CD4-positive, alpha-beta T cell treated with Interleukin-2 at 100 ng/mL for 4 hours (primary cell): Measurements from ENCODE around the gene TTC28.

Experiments used
- DNase-seq: peaks from one replicate; pipeline ENCODE4 v3.0.0-alpha.2; 2020; ENCODE audit warnings: low spot score

The TTC28 gene

DNA sequence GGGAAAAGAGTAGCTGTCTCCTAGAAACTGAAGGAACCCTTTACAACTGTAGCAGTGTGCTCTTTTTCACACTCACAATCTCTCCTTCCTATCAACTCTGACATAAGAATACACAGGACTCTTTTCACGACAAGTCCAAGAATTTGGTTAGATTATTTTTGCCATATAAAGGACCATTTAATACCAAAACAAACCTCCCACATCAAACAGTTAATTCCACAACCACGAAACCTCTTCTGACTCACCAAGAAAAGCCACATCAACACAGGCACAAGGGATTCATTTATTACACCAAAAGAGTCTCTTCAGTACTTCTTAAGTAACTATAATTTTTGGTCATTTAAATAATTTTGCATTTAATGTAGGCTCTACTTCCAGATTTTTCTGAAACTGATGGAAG is 538.0 kb downstream of the TTC28 start:
- DNase-seq, result no peak

GRCh38 chr22:28139961-28140360 is 539.7 kb downstream of the TTC28 start:
- no peak for DNase-seq

- no peak for DNase-seq
These were observed 540.1 kb downstream of the TTC28 start for GRCh38 chr22:28139516-28139915.

DNA sequence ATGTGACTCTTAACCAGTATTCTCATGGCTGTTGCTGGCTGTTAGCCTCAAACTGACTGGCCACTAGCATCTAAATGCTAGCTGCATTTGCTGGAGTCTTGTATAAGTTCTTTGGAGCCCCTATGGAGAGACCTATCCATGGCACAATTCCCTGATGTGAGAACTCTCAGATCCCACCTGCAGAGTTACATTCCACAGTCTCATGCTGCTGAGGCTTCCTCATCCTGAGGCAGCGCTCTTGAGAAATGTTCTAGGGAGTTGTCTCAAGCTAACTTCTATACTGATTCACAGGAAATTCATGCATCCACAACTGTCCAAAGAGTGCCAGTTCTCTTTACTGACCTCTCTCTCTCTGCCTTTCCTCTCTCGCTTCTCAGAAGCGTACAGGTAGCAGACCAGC is 542.6 kb downstream of the TTC28 start:
- no peak for DNase-seq

- DNase-seq, result no peak
These were observed 547.2 kb downstream of the TTC28 start for GRCh38 chr22:28132466-28132865.

- no peak for DNase-seq
These were observed 550.2 kb downstream of the TTC28 start for GRCh38 chr22:28129319-28129962.

- DNase-seq, result no peak
These were observed 550.8 kb downstream of the TTC28 start for GRCh38 chr22:28128827-28129226.

DNA sequence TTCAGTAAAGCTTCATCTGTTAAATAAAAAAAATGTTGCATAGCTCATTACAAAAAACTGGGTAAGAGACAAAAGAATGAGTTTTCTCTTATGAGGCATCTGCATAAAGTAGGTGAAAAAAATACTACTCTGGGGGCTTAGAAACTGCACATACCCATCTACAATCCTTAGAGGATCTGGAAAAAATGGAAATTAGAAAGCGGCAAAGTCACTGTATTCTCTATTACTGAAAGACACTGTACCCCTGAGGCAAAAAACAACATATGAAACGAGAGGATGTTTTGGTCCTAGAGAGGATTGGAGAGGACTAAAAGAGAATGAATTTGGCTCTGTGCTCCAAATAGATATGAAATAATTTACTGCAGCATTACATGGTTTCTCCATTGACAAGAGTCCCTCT is 553.8 kb downstream of the TTC28 start:
- no peak for DNase-seq

- DNase-seq, result no peak
These were observed 555.5 kb downstream of the TTC28 start for GRCh38 chr22:28123989-28124766.

DNA sequence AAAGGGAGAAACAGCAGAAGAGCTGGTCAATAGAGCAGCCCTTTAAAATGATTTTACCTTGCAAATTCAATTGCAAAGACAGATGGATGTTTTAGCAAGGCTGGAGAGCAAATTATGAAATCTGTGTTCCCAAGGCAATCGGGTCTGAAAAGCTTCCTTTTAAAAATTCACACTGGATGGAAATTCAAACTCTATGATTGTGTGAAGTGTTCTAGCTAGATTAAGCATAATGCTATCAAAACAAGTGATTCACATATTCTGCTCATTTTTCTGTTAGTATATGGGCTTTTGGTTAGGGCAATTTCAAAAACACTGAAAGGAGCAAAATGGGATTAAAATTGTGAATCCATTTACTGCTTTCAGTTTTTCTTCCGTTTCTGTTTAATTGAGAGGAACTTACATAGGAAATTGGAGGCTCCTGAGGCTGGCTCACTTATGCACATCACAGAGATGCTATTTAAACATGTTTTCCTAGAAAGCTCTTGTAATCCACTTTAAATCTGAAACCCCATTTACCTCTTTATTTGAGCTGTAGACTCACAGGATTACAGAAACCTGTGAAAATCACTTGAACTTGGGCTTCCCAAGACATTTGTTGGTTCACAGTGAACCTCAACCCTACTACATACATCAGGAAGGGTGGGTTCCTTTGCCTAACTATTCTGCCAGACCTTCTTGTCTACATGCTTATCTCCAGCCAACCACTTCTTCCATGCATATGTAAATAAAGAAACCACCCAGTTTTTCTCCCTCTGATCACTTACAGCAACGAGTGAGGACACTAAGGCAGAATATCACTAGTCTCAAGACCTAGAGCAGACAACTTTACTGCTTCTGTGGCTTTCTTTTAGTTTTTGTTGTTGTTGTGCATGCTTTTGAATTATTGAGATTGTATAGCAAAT is 558.7 kb downstream of the TTC28 start:
- no peak for DNase-seq

DNA sequence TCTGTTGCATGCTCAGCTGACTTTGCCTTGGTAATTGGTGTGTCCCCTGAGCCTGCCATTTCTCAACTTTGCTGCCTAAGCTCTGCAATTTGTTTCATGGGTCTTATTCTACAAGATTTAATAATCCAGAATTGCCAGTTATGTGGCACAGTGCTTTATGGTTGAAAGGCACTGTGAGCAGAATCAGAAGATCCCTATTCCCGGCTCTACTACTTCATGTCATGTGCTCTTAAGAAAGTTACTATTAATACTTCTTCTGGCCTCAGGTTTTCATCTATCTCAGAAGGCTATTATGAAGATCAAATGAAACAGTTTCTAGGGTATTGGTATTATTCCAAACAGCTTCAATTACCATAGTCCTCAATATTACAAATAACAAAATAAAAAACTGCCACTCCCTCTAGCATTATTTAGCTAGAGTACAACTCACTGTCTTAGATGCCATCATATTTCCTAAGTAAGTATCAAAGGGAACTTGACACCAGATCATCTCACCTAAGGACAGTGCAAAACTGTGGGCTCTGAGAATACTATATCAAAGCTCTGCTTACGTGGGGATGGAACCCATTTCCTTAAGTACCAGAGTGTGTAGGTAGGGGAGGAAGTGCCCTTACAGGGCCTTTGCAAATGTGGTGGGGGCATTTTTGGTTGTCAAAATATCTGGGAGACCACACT is 560.5 kb downstream of the TTC28 start:
- DNase-seq, result no peak

- DNase-seq, result no peak
These were observed 563.4 kb downstream of the TTC28 start for GRCh38 chr22:28116219-28116673.

DNA sequence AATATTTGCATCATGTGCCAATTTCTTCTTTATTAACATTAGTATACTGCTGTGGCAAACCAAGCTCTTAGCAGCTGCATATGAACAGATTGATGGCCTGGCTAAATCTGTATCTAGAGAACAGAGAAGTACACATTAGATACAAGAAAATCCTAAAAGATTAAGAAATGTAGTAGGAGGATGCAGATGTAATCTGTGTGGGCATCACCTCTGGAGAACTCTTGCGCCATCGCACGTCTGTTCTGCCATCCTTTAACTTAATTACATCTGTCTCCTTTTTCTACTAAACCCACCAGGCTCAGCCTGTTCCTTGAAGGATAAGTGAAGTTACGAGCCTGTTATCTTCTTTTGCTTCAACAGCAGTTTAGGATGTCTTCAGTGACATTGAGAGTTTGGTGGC is 564.2 kb downstream of the TTC28 start:
- DNase-seq, result no peak

GRCh38 chr22:28112548-28113043 is 567.0 kb downstream of the TTC28 start:
- no peak for DNase-seq

- DNase-seq, result no peak
These were observed 567.5 kb downstream of the TTC28 start for GRCh38 chr22:28112190-28112544.

DNA sequence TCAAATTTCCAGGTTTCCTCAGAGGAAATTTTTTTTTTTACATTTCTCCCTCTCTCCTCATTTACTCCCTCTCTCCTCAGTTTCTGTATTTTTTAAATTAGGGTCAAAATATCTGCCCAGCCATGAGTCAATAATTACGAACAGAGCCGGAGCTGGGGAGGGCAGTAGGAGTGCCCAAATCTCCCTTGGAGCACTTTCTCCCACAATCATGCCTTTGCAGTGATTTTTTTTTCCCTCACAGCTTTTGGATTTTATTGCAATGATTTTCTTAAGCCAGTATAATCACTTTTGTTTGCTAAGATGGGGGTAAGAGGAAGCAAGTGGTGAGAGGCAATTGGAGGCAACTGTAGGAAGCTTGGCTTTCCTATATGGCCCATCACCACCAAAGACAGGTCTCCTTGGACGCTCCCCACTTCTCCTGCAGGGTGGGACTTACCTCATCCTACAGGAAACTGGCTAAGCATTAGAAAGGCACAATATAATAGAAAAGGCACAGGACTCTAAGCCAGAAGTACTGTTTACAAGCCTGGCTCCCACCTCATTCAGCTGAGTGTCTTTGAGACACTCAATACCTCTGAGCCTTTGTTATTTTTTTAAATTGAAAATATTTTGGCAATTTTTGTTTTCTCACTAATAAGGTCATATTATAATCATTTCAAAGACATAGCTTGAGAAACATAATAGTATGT is 568.0 kb downstream of the TTC28 start:
- DNase-seq, result no peak

GRCh38 chr22:28108851-28109250 is 570.8 kb downstream of the TTC28 start:
- no peak for DNase-seq

DNA sequence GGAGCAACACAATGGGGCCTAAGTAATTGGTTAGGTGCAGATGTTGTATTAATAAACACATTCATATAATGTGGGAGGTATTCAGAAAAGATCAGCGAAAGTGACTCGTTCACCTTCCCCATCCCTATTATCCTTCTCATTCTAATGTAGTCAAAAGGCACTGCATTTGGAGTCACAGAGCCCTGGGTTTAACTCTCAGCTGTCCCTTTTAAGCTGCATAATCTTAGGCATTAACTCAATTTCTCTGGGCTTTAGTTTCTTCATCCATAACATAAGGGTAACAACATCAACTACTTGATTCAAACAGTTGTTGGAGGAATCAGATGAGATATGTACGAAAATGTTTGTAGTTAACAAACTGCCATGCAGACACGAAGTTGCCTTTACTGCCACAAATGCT is 573.0 kb downstream of the TTC28 start:
- DNase-seq, result no peak

DNA sequence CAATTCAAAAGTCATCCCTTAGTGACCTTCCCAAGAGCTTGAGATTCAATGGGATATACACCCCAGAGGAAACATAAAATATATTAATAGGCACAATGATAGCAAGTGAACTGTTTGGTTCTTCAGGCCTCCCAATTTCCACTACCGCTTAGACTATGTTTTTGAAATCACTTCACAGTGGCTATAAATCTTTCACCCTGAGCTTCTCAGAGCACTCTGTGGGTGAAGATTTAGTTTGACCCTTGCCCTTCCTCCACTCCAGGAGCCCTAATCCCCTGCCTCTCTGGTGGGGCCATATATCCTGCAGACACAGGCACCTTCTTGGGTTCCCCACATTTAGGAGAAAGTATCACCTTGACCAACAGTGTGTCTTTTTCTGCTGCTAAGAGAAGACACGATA is 573.7 kb downstream of the TTC28 start:
- no peak for DNase-seq

DNA sequence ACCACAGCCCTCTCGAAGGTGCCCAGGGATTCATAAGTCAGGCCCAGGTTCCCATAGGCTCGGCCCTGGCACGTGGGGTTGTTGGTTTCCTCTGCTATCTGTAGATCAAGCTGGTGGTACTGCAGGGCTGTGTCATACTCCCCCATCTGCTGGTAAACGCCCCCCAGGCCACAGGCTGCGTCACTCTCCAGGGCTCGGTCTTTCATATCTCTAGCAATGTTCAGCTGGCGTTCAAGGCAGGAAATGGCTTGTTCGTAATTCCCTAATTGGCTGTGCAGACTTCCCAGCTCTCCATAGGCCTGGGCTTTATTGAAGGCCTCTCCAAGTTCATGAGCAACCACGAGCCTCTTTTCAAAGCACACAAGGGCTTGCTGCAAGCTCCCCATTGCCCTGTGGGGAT is 574.2 kb downstream of the TTC28 start:
- DNase-seq, result no peak

DNA sequence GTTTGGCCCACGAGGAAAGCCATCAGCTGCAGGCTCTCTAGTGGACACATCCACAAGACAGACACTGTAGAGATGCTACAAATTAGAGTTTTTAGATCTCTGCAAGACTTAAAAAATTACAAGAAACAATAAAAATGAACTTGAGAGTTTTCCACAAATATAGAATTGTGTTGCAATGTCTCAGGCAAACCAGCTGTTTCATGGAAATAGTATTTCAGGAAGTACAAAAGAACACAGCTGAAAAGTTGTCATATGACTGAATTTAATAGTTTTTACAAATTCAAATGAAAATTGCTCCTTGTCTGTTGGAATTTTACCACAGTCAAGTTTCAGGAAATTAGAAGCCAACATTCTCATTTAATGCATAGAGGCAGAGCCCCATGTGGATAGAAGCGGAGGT is 576.0 kb downstream of the TTC28 start:
- no peak for DNase-seq
